Astrocyte (in vitro differentiated cells and primary cell): ENCODE data around the gene ECE2. TPM values are rescaled to one million over a fixed set of nuclear protein-coding genes. Genes with fewer than 3 reads are reported as not detected.

Experiments used
- DNase-seq: peaks from one replicate; pipeline ENCODE4 v3.0.0-alpha.2; 2010; ENCODE audit warnings: low read depth
- FAIRE-seq: peaks from 2 replicates; lab custom pipeline; 2011; peaks lifted over from hg19 to GRCh38; lab: Jason Lieb, UNC
- H2AFZ ChIP-seq: 2 replicates; pipeline ENCODE4 v1.6.0; 2012; ENCODE audit warnings: low read depth, low read length, inconsistent platforms
- H3K27ac ChIP-seq: 2 replicates; pipeline ENCODE4 v1.5.1; 2011; ENCODE audit warnings: low read depth, low read length, inconsistent platforms
- H3K27me3 ChIP-seq: 2 replicates; pipeline ENCODE4 v1.6.0; 2011; ENCODE audit warnings: low read length, inconsistent platforms; ENCODE audit not compliant: insufficient read depth
- H3K36me3 ChIP-seq: 2 replicates; pipeline ENCODE4 v1.5.1; 2011; ENCODE audit warnings: low read length, inconsistent platforms; ENCODE audit not compliant: insufficient read depth
- H3K4me1 ChIP-seq: 2 replicates; pipeline ENCODE4 v1.5.1; 2011; ENCODE audit warnings: low read length, inconsistent platforms; ENCODE audit not compliant: insufficient read depth
- H3K4me2 ChIP-seq: 2 replicates; pipeline ENCODE4 v1.6.0; 2012; ENCODE audit warnings: low read length, inconsistent platforms
- H3K4me3 ChIP-seq: 2 replicates; pipeline ENCODE4 v1.5.1; 2011; ENCODE audit warnings: low read depth, mild to moderate bottlenecking, low read length, inconsistent platforms; ENCODE audit not compliant: insufficient read depth
- H3K79me2 ChIP-seq: 2 replicates; pipeline ENCODE4 v1.6.0; 2012; ENCODE audit warnings: mild to moderate bottlenecking, low read length, inconsistent platforms; ENCODE audit not compliant: insufficient read depth
- H3K9ac ChIP-seq: 2 replicates; pipeline ENCODE4 v1.6.0; 2012; ENCODE audit warnings: mild to moderate bottlenecking, low read length, inconsistent platforms
- H3K9me3 ChIP-seq: 2 replicates; pipeline ENCODE4 v1.5.1; 2012; ENCODE audit warnings: low read depth, mild to moderate bottlenecking, low read length, inconsistent platforms; ENCODE audit not compliant: insufficient read depth
- H4K20me1 ChIP-seq: 2 replicates; pipeline ENCODE4 v1.6.0; 2012; ENCODE audit warnings: low read length, inconsistent platforms; ENCODE audit not compliant: insufficient read depth
- H3K27ac Mint-ChIP-seq: one replicate; pipeline ENCODE4 v1.8.0; 2021; ENCODE audit warnings: mild to moderate bottlenecking, mixed read lengths; ENCODE audit not compliant: unreplicated experiment
- H3K27me3 Mint-ChIP-seq: one replicate; pipeline ENCODE4 v1.8.0; 2021; ENCODE audit warnings: low read depth, mixed read lengths; ENCODE audit not compliant: unreplicated experiment
- H3K36me3 Mint-ChIP-seq: one replicate; pipeline ENCODE4 v1.8.0; 2021; ENCODE audit warnings: low read depth, mixed read lengths; ENCODE audit not compliant: unreplicated experiment
- H3K4me1 Mint-ChIP-seq: one replicate; pipeline ENCODE4 v1.8.0; 2021; ENCODE audit warnings: low read depth, mixed read lengths; ENCODE audit not compliant: unreplicated experiment
- H3K4me3 Mint-ChIP-seq: one replicate; pipeline ENCODE4 v1.8.0; 2021; ENCODE audit warnings: mild to moderate bottlenecking, moderate library complexity, mixed read lengths; ENCODE audit not compliant: unreplicated experiment
- H3K9me3 Mint-ChIP-seq: one replicate; pipeline ENCODE4 v1.8.0; 2021; ENCODE audit warnings: mild to moderate bottlenecking, mixed read lengths; ENCODE audit not compliant: unreplicated experiment
- EZH2 ChIP-seq: IDR thresholded peaks from 2 replicates; pipeline ENCODE4 v1.6.1; 2012; ENCODE audit warnings: mild to moderate bottlenecking, low read length, inconsistent platforms; ENCODE audit not compliant: insufficient read depth
- total RNA-seq: library from RNA; stranded (reverse); gene quantifications from 2 replicates; pipeline ENCODE4 v1.2.1, GENCODE V29; 2021
- TF ChIP-seq, protein P1 (sequence below): IDR thresholded peaks from 2 replicates; pipeline ENCODE4 v1.5.1; 2011; ENCODE audit warnings: low read depth, mild to moderate bottlenecking, inconsistent platforms, low read length, moderate library complexity; ENCODE audit not compliant: insufficient read depth

Gene ECE2
- total RNA-seq, 1 donor from 2014 or later, result not detected

DNA sequence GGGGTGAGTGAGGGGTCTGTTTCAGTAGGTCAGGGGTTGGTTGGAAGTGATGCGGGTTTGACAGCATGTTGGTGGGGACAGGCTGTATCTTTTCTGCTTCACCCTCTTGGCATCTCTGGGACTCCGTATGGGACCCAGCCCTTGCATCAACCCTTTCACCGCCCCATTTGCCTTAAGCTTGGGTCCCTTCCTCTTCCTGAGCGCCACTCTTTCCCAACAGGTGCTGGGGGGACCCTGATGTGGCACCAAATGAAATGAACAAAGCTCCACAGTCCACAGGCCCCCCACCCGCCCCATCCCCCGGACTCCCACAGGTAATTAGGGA lies 39.7 kb downstream of the ECE2 start:
- Mint-ChIP-seq H3K27me3 (no peaks in the 10 kb centered on the region), H3K36me3 (peaks cover 6% of the 10 kb centered on the region), H3K4me3 (peak overlapping the region; percentile 91), H3K4me1 (peaks cover 25% of the 10 kb centered on the region), H3K27ac (peak overlapping the region; percentile 91), H3K9me3 (no peaks in the 10 kb centered on the region)
- peak overlapping the region; percentile 97 for H3K4me3 ChIP-seq
- H3K9ac ChIP-seq, result peak overlapping the region; percentile 99
- DNase-seq, result no peak
- peaks cover 58% of the 10 kb centered on the region for H3K79me2 ChIP-seq
- H3K4me2 ChIP-seq, result peak overlapping the region; percentile 98
- no peak for TF ChIP-seq EZH2
- TF ChIP-seq, protein P1, sequence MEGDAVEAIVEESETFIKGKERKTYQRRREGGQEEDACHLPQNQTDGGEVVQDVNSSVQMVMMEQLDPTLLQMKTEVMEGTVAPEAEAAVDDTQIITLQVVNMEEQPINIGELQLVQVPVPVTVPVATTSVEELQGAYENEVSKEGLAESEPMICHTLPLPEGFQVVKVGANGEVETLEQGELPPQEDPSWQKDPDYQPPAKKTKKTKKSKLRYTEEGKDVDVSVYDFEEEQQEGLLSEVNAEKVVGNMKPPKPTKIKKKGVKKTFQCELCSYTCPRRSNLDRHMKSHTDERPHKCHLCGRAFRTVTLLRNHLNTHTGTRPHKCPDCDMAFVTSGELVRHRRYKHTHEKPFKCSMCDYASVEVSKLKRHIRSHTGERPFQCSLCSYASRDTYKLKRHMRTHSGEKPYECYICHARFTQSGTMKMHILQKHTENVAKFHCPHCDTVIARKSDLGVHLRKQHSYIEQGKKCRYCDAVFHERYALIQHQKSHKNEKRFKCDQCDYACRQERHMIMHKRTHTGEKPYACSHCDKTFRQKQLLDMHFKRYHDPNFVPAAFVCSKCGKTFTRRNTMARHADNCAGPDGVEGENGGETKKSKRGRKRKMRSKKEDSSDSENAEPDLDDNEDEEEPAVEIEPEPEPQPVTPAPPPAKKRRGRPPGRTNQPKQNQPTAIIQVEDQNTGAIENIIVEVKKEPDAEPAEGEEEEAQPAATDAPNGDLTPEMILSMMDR, result no peak
- H3K36me3 ChIP-seq, result peaks cover 11% of the 10 kb centered on the region
- peaks cover 53% of the 10 kb centered on the region for H4K20me1 ChIP-seq
- FAIRE-seq, result no peak
- no peaks in the 10 kb centered on the region for H3K9me3 ChIP-seq
- H3K27me3 ChIP-seq, result no peaks in the 10 kb centered on the region
- H3K4me1 ChIP-seq, result peaks cover 31% of the 10 kb centered on the region
- no peak overlapping the region for H2AFZ ChIP-seq
- H3K27ac ChIP-seq, result peak overlapping the region; percentile 84

DNA sequence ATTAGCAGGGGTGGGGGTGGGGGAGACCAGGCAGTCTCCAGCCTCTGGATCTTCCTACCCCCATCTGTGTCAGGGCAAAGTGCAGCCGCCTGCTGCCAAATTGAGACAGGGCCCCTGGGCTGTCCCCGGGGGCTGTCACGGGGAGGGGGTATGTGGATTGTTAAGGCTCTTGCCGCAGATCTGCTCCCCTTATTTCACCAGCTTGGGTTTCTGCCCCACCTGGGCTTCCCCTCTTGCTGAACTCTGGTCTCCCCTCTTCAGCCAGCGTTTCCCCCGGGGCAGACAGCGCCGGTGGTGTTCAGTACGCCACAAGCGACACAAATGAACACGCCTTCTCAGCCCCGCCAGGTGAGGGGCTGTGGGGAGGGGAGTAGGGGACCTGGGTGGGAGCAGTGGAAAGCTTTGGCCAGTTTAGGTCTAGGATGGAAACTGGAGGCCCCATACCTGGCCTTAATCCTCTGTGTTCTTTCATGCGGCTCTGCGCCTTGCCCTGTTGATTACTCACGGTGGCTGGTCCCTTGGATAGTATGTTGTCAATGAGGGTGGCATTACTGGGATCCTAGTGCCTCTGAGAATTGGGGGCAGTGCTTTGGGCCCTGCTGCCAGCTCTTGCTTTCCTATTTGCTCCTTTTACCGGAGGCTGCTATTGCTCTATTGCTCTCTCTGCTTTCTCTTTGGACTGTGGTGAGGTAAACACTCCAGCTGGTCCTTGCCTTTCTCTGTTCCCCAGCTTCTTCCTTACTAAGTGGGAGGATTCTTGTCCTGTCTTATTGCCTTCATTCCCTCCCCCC lies 40.2 kb downstream of the ECE2 start:
- Mint-ChIP-seq H3K27ac (peak overlapping the region; percentile 60), H3K4me3 (peak overlapping the region; percentile 91), H3K4me1 (peaks cover 25% of the 10 kb centered on the region), H3K9me3 (no peaks in the 10 kb centered on the region), H3K36me3 (peaks cover 11% of the 10 kb centered on the region), H3K27me3 (no peaks in the 10 kb centered on the region)
- Histone ChIP-seq H3K9ac (peak overlapping the region; percentile 99), H3K4me1 (peaks cover 35% of the 10 kb centered on the region), H3K4me3 (peak overlapping the region; percentile 97), H3K27ac (peak overlapping the region; percentile 31), H3K9me3 (no peaks in the 10 kb centered on the region), H3K36me3 (peaks cover 16% of the 10 kb centered on the region), H3K27me3 (no peaks in the 10 kb centered on the region), H2AFZ (no peak overlapping the region), H3K4me2 (peak overlapping the region; percentile 98), H4K20me1 (peaks cover 58% of the 10 kb centered on the region), H3K79me2 (peaks cover 64% of the 10 kb centered on the region)
- TF ChIP-seq, protein P1, result no peak
- no peak for TF ChIP-seq EZH2
- no peak for FAIRE-seq
- DNase-seq, result no peak

DNA sequence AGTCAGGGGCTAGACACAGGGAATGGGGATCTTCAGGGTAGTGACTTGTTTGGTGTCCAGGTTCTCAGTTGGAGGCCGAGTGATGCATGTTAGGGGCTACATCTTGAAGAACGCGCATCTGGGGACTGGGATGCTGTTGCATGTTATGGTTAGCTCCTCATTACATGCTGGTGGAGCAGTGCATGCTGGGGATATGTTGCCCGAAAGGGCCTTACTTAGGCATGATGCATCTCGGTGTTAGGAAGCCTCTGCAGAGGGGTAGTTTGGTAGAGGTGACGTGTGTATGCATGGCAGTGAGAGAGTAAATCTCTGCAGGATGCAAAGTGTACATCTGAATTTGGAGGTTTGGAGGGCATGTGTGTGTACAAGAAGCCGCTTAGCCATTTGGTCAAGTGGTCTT lies 41.0 kb downstream of the ECE2 start:
- peak overlapping the region; percentile 99 for H3K9ac ChIP-seq
- H3K36me3 Mint-ChIP-seq, result peaks cover 16% of the 10 kb centered on the region
- TF ChIP-seq, protein P1, result no peak
- no peak for TF ChIP-seq EZH2
- H3K9me3 Mint-ChIP-seq, result no peaks in the 10 kb centered on the region
- peaks cover 24% of the 10 kb centered on the region for H3K36me3 ChIP-seq
- peak overlapping the region; percentile 98 for H3K4me2 ChIP-seq
- FAIRE-seq, result no peak
- no peaks in the 10 kb centered on the region for H3K27me3 ChIP-seq
- peaks cover 71% of the 10 kb centered on the region for H3K79me2 ChIP-seq
- H3K27ac ChIP-seq, result no peak overlapping the region
- H3K4me1 ChIP-seq, result peaks cover 35% of the 10 kb centered on the region
- peaks cover 66% of the 10 kb centered on the region for H4K20me1 ChIP-seq
- no peak overlapping the region for H2AFZ ChIP-seq
- no peaks in the 10 kb centered on the region for H3K27me3 Mint-ChIP-seq
- peak overlapping the region; percentile 97 for H3K4me3 ChIP-seq
- no peaks in the 10 kb centered on the region for H3K9me3 ChIP-seq
- H3K4me3 Mint-ChIP-seq, result peak overlapping the region; percentile 91
- no peak for DNase-seq
- peak overlapping the region; percentile 60 for H3K27ac Mint-ChIP-seq
- peaks cover 25% of the 10 kb centered on the region for H3K4me1 Mint-ChIP-seq
